Peyer's patch (tissue), 4 donors: ENCODE measurements around the gene GRIP1. TPM values are rescaled to one million over a fixed set of nuclear protein-coding genes. Genes with fewer than 3 reads are reported as not detected.

Experiments
- DNase-seq, 3 donors: peaks; one replicate each; pipeline ENCODE4 v3.0.0-alpha.2; 2017 to 2019
- H3K27ac ChIP-seq, 4 donors: fragments of 200-600 bp; sonication (generic); one replicate each; pipeline ENCODE4 v1.5.1; 2016 to 2019
- H3K27me3 ChIP-seq, 2 donors: fragments of 200-600 bp; sonication (generic); one replicate each; pipeline ENCODE4 v1.5.1; 2019
- H3K36me3 ChIP-seq, 3 donors: fragments of 200-600 bp; sonication (generic); one replicate each; pipeline ENCODE4 v1.5.1; 2016 to 2019
- H3K4me1 ChIP-seq, 4 donors: fragments of 200-600 bp; sonication (generic); one replicate each; pipeline ENCODE4 v1.5.1; 2016 to 2019
- H3K4me3 ChIP-seq, 4 donors: fragments of 200-600 bp; sonication (generic); 1 replicate in 3 of 4; 2 replicates in 1 of 4; pipeline ENCODE4 v1.5.1; 2016 to 2019; ENCODE audit warnings: mild to moderate bottlenecking in 1 of 4
- H3K9me3 ChIP-seq, 4 donors: fragments of 200-600 bp; sonication (generic); one replicate each; pipeline ENCODE4 v1.5.1; 2016 to 2019; ENCODE audit warnings: mild to moderate bottlenecking in 1 of 4
- CTCF ChIP-seq, 6 experiments: fragments of 450-650 bp in 4 of 6; fragments of 200-600 bp in 2 of 6; sonication (generic) in 1 of 6; IDR thresholded peaks; one replicate each; pipeline ENCODE4 v1.5.1; 2017 to 2019; ENCODE audit warnings: antibody characterized with exemption in 6 of 6, mild to moderate bottlenecking in 3 of 6, moderate library complexity in 1 of 6
- POLR2A ChIP-seq, 2 donors: fragments of 450-650 bp; IDR thresholded peaks; one replicate each; pipeline ENCODE4 v1.5.1; 2017; ENCODE audit warnings: antibody characterized with exemption in 2 of 2, mild to moderate bottlenecking in 2 of 2, moderate library complexity in 2 of 2
- total RNA-seq, 4 donors: library from RNA; depleted of rRNA; stranded (reverse); fragments of >200 nt; gene quantifications; one replicate each; pipeline ENCODE4 v1.1.0, GENCODE V29; 2016

The GRIP1 gene
- total RNA-seq, 4 donors from 2014 or later = 0.66 to 5.2 (median 1.4) TPM

- Histone ChIP-seq H3K27me3 (no peaks in the 10 kb centered on the region), H3K4me3 (no peak overlapping the region), H3K9me3 (no peaks in the 10 kb centered on the region), H3K27ac (no peak overlapping the region), H3K36me3 (no peaks in the 10 kb centered on the region), H3K4me1 (no peaks in the 10 kb centered on the region)
- TF ChIP-seq POLR2A (IDR thresholded peaks at IDR 0.05) (no peak), CTCF (IDR thresholded peaks at IDR 0.05) (no peak)
- DNase-seq = no peak
Observed at GRCh38 chr12:66516133-66516532, 162.7 kb downstream of the GRIP1 start.

DNA sequence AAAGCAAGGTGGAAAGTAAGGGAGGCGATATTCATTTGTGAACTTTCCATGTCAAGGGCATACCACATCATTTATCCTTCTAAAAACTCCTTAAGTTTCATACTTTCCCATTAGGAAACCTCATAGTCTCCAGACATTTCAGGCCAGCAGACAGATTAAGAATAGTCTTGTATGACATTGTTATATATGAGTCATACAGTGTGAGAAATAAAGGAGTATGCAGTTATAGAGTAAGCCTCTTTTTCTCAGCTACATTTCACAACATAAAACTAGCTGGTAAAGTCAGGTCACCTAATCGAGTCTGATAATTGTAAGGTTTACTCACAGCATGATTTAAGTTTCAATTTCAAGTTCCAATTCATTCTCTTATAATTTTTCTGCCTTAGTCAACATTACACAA lies 164.3 kb downstream of the GRIP1 start:
- H3K4me3 ChIP-seq = no peak overlapping the region
- no peaks in the 10 kb centered on the region for H3K4me1 ChIP-seq
- H3K9me3 ChIP-seq = no peaks in the 10 kb centered on the region
- no peak overlapping the region for H3K27ac ChIP-seq
- no peaks in the 10 kb centered on the region for H3K36me3 ChIP-seq
- DNase-seq = no peak
- no peaks in the 10 kb centered on the region for H3K27me3 ChIP-seq
- TF ChIP-seq POLR2A (IDR thresholded peaks at IDR 0.05) (no peak), CTCF (IDR thresholded peaks at IDR 0.05) (no peak)

- H3K9me3 ChIP-seq = no peaks in the 10 kb centered on the region
- no peak for TF ChIP-seq CTCF (IDR thresholded peaks at IDR 0.05)
- no peak for TF ChIP-seq POLR2A (IDR thresholded peaks at IDR 0.05)
Observed at GRCh38 chr12:66508025-66508424, 170.9 kb downstream of the GRIP1 start.

DNA sequence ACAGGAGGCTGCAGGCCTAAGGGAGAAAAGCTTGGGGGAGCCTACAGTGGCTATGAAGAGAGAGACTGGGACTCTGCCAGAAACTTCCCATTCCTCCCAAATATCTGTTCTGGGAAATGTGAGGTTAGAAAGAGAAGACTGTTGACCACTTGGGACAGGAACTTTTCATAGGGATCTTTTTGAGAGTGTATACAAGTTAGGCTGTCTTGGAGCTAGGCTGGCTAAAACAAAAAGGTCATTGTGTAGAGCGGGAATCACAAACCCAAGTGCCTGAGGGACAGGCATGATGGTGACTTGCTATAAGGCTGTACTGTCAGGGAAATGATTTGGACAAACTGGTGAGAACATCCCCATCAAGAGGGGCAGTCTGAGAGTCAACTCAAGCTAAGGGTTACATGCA lies 175.1 kb downstream of the GRIP1 start:
- Histone ChIP-seq H3K9me3 (no peaks in the 10 kb centered on the region), H3K4me1 (no peaks in the 10 kb centered on the region), H3K27ac (no peak overlapping the region), H3K36me3 (no peaks in the 10 kb centered on the region), H3K27me3 (no peaks in the 10 kb centered on the region), H3K4me3 (no peak overlapping the region)
- DNase-seq = no peak
- TF ChIP-seq POLR2A (IDR thresholded peaks at IDR 0.05) (no peak), CTCF (IDR thresholded peaks at IDR 0.05) (no peak)

More at GRCh38 chr12:66508025-66508424, 170.9 kb downstream of the GRIP1 start:
- Histone ChIP-seq H3K4me3 (no peak overlapping the region), H3K4me1 (no peaks in the 10 kb centered on the region), H3K27me3 (no peaks in the 10 kb centered on the region), H3K27ac (no peak overlapping the region), H3K36me3 (no peaks in the 10 kb centered on the region)
- no peak for DNase-seq

DNA sequence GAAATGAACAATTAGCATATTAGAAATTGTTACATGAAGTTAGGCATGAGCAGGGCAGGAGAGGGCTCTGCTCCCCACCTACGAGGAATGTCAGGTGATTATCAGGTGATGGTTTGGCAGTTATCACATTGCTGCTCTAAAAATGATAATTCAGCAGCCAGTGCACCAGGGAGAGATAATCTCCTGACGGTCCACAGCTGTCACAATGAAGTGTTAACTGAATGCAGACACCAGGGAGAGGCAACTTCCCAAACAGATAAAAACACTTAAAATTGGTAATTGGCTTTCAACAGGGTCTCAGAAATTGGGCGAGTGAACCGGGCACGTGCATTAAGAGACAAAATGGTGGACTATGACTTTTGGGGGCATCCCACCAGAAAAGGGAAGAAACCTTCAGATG lies 176.0 kb downstream of the GRIP1 start:
- Histone ChIP-seq H3K36me3 (no peaks in the 10 kb centered on the region), H3K4me1 (no peaks in the 10 kb centered on the region), H3K4me3 (no peak overlapping the region), H3K27me3 (no peaks in the 10 kb centered on the region), H3K9me3 (no peaks in the 10 kb centered on the region), H3K27ac (no peak overlapping the region)
- DNase-seq = no peak
- no peak for TF ChIP-seq CTCF (IDR thresholded peaks at IDR 0.05)
- TF ChIP-seq POLR2A (IDR thresholded peaks at IDR 0.05) = no peak

DNA sequence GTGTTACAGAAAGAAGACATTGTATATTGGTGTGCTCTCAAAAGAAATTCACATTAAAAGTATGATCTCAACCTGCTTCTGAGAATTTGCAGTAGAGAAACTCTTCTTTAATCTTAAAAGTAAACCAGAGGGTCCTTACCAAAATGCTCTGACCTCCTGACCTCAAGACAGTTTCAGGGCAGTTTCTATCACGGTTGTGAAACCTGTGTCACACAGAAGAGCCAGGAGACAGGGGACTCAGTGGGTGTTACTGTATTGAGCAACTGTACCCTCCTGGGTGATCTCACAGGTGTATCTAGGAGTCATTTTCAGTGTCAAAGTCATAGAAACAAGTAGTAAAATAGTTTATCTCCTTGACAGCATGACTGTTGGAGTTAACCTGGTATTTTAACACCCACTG lies 178.0 kb downstream of the GRIP1 start:
- TF ChIP-seq POLR2A (IDR thresholded peaks at IDR 0.05) (no peak), CTCF (IDR thresholded peaks at IDR 0.05) (no peak)
- no peak overlapping the region for H3K4me3 ChIP-seq
- no peak overlapping the region for H3K27ac ChIP-seq
- no peaks in the 10 kb centered on the region for H3K9me3 ChIP-seq
- H3K4me1 ChIP-seq = no peaks in the 10 kb centered on the region
- DNase-seq = no peak
- no peaks in the 10 kb centered on the region for H3K27me3 ChIP-seq
- no peaks in the 10 kb centered on the region for H3K36me3 ChIP-seq
